T-cell (primary cell): ENCODE results near the gene TEKT4. TPM values are rescaled to one million over a fixed set of nuclear protein-coding genes. Genes with fewer than 3 reads are reported as not detected.
"Not testable (repeated sequence)": the region's sequence is repeated elsewhere in the genome, so short reads cannot be mapped to it uniquely, and the experiment has no call there.

Source experiments
- ATAC-seq, 4 experiments: fragments of 200-7000 bp in 3 of 4; fragments of 150-1000 bp in 1 of 4; cut with Tn5 transposase; replicated peaks in 1 of 4; 1 replicate in 3 of 4; 2 replicates in 1 of 4; pipeline ENCODE4 v1.10.0; 2021; ENCODE audit warnings: moderate library complexity in 3 of 4, mild to moderate bottlenecking in 2 of 4, moderate number of reproducible peaks in 1 of 4
- CTCF ChIA-PET, 2 donors: fragments of 300-600 bp; sonication (Branson Sonifier 250); formaldehyde crosslinking; loops; one replicate each; lab custom pipeline; 2022; ENCODE audit warnings: antibody characterized with exemption in 2 of 2; lab: Charles Lee
- POLR2A ChIA-PET, 2 donors: fragments of 300-600 bp; sonication (Branson Sonifier 250); formaldehyde crosslinking; loops; one replicate each; lab custom pipeline; 2022; ENCODE audit warnings: antibody characterized with exemption in 2 of 2; lab: Charles Lee
- DNase-seq, 35 experiments: peaks; one replicate each; pipeline versions ENCODE4 v3.0.0 to v3.0.0-alpha.2; 2013 to 2023
- H3K27ac ChIP-seq: one replicate; pipeline ENCODE4 v1.5.1; 2013; ENCODE audit warnings: low read length
- H3K27me3 ChIP-seq, 2 experiments: replicated peaks in 1 of 2; 1 replicate in 1 of 2; 2 replicates in 1 of 2; pipeline versions ENCODE4 v1.6.1 to v1.7.0; 2013; ENCODE audit warnings: low read length in 1 of 2, mixed read lengths in 1 of 2; ENCODE audit not compliant: control insufficient read depth in 2 of 2, insufficient read depth in 2 of 2; ENCODE audit errors: extremely low read depth in 1 of 2
- H3K36me3 ChIP-seq, 2 donors: 1 replicate in 1 of 2; 2 replicates in 1 of 2; pipeline versions ENCODE4 v1.6.1 to v1.7.0; 2013; ENCODE audit warnings: low read length in 1 of 2; ENCODE audit not compliant: control insufficient read depth in 2 of 2, insufficient read depth in 1 of 2; ENCODE audit errors: extremely low read depth in 1 of 2
- H3K4me1 ChIP-seq, 2 experiments: 1 replicate in 1 of 2; 2 replicates in 1 of 2; pipeline versions ENCODE4 v1.6.1 to v1.7.0; 2013; ENCODE audit warnings: low read length in 2 of 2, mixed read lengths in 1 of 2; ENCODE audit not compliant: insufficient read depth in 2 of 2, control insufficient read depth in 1 of 2; ENCODE audit errors: extremely low read depth in 1 of 2
- H3K4me3 ChIP-seq, 2 donors: 1 replicate in 1 of 2; 2 replicates in 1 of 2; pipeline versions ENCODE4 v1.5.1 to v1.7.0; 2013; ENCODE audit warnings: mild to moderate bottlenecking in 2 of 2, low read length in 1 of 2, moderate library complexity in 1 of 2; ENCODE audit not compliant: control insufficient read depth in 1 of 2; ENCODE audit errors: extremely low read depth in 1 of 2
- H3K9me3 ChIP-seq: 2 replicates; pipeline ENCODE4 v1.7.0; 2013
- H3K27ac Mint-ChIP-seq, 2 donors: one replicate each; pipeline ENCODE4 v1.8.0; 2020 to 2021; ENCODE audit warnings: mild to moderate bottlenecking in 2 of 2, mixed read lengths in 2 of 2
- H3K27me3 Mint-ChIP-seq, 2 donors: one replicate each; pipeline ENCODE4 v1.8.0; 2021 to 2022; ENCODE audit warnings: mixed read lengths in 2 of 2
- H3K36me3 Mint-ChIP-seq: one replicate; pipeline ENCODE4 v1.8.0; 2021; ENCODE audit warnings: mixed read lengths
- H3K4me1 Mint-ChIP-seq, 3 donors: one replicate each; pipeline ENCODE4 v1.8.0; 2020 to 2022; ENCODE audit warnings: mixed read lengths in 3 of 3, mild to moderate bottlenecking in 1 of 3
- H3K4me3 Mint-ChIP-seq, 3 donors: one replicate each; pipeline ENCODE4 v1.8.0; 2020 to 2022; ENCODE audit warnings: mild to moderate bottlenecking in 3 of 3, mixed read lengths in 3 of 3, moderate library complexity in 3 of 3
- H3K9me3 Mint-ChIP-seq, 3 donors: one replicate each; pipeline ENCODE4 v1.8.0; 2020 to 2022; ENCODE audit warnings: mixed read lengths in 3 of 3
- WGBS: methylation state at CpG from one replicate; pipeline ENCODE4 v1.1.5; 2013; ENCODE audit warnings: missing lambda C conversion rate; ENCODE audit not compliant: insufficient coverage; 5-methylcytosine and 5-hydroxymethylcytosine counted together
- total RNA-seq, 35 experiments: library from RNA in 6 of 35; stranded (reverse) in 6 of 35; fragments of 120-200 nt in 1 of 35; gene quantifications; one replicate each; pipeline versions ENCODE4 v1.2.1 to v1.2.4 and lab custom pipeline; 2013 to 2026

TEKT4 gene, protein sequence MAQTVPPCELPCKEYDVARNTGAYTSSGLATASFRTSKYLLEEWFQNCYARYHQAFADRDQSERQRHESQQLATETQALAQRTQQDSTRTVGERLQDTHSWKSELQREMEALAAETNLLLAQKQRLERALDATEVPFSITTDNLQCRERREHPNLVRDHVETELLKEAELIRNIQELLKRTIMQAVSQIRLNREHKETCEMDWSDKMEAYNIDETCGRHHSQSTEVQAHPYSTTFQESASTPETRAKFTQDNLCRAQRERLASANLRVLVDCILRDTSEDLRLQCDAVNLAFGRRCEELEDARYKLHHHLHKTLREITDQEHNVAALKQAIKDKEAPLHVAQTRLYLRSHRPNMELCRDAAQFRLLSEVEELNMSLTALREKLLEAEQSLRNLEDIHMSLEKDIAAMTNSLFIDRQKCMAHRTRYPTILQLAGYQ
- total RNA-seq, result not detected
- not detected for total RNA-seq (2013)
- 0 to 0.12 (median 0) reads per million in 29 experiments for total RNA-seq (lab: John Stamatoyannopoulos, UW)

DNA sequence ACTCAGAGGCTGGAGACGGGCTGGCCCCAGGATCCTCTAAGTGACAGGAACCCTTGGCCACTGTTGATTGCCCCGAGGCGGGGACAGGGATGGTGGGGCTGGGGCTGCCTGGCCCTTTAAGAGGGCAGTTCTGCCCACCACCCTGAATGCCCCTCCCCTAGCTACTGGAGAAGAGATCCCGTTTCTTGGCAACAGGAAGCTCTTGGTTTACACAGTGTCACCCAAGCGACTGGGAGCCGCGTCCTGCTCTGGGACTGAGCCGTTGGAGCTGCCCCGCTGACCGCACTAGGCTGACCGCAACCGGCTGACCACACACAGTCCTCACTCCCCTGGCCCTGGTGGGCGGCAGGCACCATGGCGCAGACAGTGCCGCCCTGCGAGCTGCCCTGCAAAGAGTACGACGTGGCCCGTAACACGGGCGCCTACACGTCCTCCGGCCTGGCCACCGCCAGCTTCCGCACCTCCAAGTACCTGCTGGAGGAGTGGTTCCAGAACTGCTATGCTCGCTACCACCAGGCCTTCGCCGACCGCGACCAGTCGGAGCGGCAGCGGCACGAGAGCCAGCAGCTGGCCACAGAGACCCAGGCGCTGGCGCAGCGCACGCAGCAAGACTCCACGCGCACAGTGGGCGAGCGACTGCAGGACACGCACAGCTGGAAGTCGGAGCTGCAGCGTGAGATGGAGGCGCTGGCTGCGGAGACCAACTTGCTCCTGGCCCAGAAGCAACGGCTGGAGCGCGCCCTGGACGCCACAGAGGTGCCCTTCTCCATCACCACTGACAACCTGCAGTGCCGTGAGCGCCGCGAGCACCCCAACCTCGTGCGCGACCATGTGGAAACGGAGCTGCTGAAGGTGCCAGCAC lies at the start of gene TEKT4:
Gene TEKT4 (plus strand): TSS at position 205 of the 862 bp plus-strand sequence. CDS start 150 bp downstream, at position 355.
- Histone ChIP-seq H3K36me3 (no peaks in the 10 kb centered on the region), H3K4me3 (no peak within 1 kb of the TSS), H3K9me3 (no peaks in the 10 kb centered on the region), H3K27me3 (peaks cover 0 to 41% of the 10 kb centered on the region in 2 experiments), H3K27ac (no peak within 1 kb of the TSS), H3K4me1 (peaks cover 0 to 7% of the 10 kb centered on the region in 2 experiments)
- 42% methylated on average over 54 of the region's 59 CpGs for WGBS
- Mint-ChIP-seq H3K36me3 (no peaks in the 10 kb centered on the region), H3K4me1 (no peaks in the 10 kb centered on the region), H3K9me3 (no peaks in the 10 kb centered on the region), H3K4me3 (no peak within 1 kb of the TSS), H3K27ac (no peak within 1 kb of the TSS), H3K27me3 (peaks cover 11 to 12% of the 10 kb centered on the region in 2 donors)
- CTCF ChIA-PET, result no interaction called here
- POLR2A ChIA-PET, result no interaction called here
- ATAC-seq (no peak), DNase-seq (no peak)

DNA sequence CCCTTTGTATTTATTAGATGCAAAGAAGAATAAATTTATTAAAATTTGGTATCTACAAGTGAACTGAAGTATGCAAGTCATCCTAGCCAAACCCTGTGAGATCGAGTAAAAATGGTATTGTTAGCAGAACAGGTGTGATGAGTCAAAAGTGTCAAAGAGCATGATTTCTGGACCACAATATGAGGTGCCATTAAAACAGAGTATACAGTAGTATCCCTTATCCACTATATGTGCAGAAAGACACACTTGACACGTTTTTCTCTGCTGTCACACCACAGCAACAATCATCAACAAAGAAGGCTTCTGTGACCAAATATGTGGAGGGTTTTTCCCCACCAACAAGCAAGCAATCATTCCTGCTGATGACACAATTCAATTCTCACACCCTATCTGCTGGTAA lies 32.0 kb upstream of the TEKT4 start:
- H3K4me1 Mint-ChIP-seq, H3K27ac ChIP-seq, H3K9me3 Mint-ChIP-seq, H3K4me3 ChIP-seq, H3K4me1 ChIP-seq, ATAC-seq, CTCF ChIA-PET, H3K27ac Mint-ChIP-seq, H3K36me3 ChIP-seq, H3K9me3 ChIP-seq, DNase-seq, H3K27me3 ChIP-seq, POLR2A ChIA-PET, H3K4me3 Mint-ChIP-seq, H3K36me3 Mint-ChIP-seq: not testable (repeated sequence)
- WGBS, result no CpG with 5 or more reads among the region's 2 CpGs
- peaks cover 2 to 13% of the 10 kb centered on the region in 2 donors for H3K27me3 Mint-ChIP-seq

DNA sequence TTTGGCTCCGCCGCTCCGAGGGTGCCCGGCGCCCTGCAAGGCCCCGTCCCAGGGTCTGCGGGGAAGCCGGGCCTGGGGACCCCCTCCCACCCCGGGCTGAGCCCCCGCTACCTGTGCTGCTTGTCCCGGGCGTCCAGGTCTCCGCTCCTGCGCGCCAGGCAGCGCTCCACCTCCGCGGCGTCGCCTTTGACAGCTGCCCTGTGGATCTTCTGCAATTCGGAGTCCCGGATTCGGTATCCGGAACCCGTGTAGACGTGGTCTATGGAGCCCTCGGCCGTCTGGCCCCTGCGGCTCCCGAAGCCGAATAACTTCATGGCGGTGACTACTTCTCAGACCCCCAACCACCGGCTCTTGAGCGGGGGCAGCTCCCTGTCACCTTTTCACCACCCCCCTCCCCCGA lies 14.4 kb upstream of the TEKT4 start:
- H3K27ac ChIP-seq, POLR2A ChIA-PET, H3K36me3 Mint-ChIP-seq, H3K9me3 ChIP-seq, H3K4me1 Mint-ChIP-seq, DNase-seq, H3K4me3 ChIP-seq, H3K4me1 ChIP-seq, CTCF ChIA-PET, H3K27ac Mint-ChIP-seq, H3K9me3 Mint-ChIP-seq, H3K36me3 ChIP-seq, ATAC-seq: not testable (repeated sequence)
- peaks cover 2 to 23% of the 10 kb centered on the region in 2 experiments for H3K27me3 ChIP-seq
- Mint-ChIP-seq H3K4me3 (peak overlapping the region in 1 of 3 donors; percentile 29), H3K27me3 (peaks cover 14 to 33% of the 10 kb centered on the region in 2 donors)
- WGBS, result 8% methylated on average over 35 of the region's 35 CpGs

DNA sequence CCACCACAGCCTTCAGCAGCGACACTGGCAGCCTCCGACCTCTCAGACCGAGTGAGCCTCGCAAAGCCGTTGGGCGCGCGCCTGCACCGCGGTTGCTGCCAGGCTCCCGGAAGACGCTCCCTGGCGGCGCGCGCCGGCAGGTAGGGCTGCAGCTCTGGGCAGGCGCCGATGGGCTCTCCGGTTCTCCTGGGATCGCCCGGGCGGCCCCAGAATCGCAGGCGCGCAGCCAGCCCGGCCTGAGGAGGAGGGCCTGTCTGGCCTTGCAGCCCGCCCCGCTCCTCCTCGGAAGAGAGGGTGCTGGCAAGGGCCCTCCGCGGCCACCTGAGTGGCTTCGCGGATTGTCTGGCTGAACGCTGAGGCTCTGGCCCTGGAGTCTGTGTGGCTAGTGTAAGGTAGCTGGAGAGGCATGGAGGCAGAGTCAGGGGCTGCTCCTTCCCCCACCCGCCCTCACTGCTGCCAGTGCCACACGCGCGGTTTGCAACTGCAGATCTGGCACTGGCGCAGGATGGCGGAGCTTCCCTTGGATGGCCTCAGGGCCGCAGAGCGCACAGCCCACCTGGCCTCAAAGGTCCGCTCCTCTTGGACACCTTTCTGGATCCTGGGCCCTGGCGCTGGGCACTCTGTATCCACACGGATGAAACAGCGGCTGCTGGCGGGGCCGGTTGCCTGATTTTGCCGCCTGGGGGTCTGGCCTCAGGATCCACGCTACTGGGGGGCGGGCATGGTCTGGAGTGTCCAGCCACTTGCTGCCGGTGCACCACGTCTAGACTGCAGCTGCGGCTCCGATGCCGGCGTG lies 13.7 kb upstream of the TEKT4 start:
- Mint-ChIP-seq H3K27me3 (peaks cover 21 to 40% of the 10 kb centered on the region in 2 donors), H3K4me3 (peak overlapping the region in 1 of 3 donors; percentile 29)
- H3K4me3 ChIP-seq, H3K4me1 Mint-ChIP-seq, H3K4me1 ChIP-seq, H3K36me3 Mint-ChIP-seq, H3K36me3 ChIP-seq, H3K27ac ChIP-seq, CTCF ChIA-PET, DNase-seq, H3K9me3 Mint-ChIP-seq, H3K9me3 ChIP-seq, ATAC-seq, POLR2A ChIA-PET, H3K27ac Mint-ChIP-seq: not testable (repeated sequence)
- H3K27me3 ChIP-seq, result peaks cover 2 to 29% of the 10 kb centered on the region in 2 experiments
- WGBS, result 6% methylated on average over 44 of the region's 58 CpGs

DNA sequence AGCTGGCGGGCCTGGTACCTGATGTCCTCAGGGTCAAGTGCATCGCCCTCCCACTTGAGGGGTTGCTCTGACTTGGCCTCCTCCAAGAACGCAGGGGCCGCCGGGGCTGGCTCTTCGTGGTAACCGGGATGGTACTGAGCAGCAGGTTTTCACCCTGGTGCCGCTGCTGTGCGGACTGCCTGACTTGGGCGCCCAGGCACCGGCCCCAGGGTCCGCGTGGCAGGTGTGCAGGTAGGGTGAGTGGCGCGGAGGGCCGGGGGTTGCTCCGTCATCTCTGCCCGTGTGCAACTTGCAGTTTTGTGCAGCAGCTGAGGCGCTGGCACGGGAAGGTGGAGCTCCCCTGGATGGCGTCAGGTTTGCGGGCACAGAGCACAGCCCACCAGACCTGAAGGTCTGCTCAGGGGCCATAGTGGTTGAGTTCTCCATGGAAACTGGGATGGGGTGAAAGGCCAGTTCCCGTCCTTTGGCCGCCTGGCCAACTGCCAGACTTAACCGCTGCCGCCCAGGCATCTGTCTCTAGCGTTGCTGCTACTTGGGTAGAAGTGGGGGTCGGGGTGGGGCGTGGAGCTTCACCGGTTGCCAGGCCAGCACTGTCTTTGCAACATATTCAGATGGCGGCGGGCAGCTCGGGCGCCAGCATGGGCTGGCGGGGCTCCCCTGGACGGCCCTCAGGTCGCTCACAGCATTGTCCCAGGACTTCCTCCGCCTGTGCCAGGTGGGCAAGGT lies 12.9 kb upstream of the TEKT4 start:
- H3K27me3 ChIP-seq, result peaks cover 2 to 32% of the 10 kb centered on the region in 2 experiments
- POLR2A ChIA-PET, ATAC-seq, H3K9me3 ChIP-seq, DNase-seq, CTCF ChIA-PET, H3K36me3 Mint-ChIP-seq, H3K36me3 ChIP-seq, H3K4me1 Mint-ChIP-seq, H3K4me3 Mint-ChIP-seq, H3K9me3 Mint-ChIP-seq, H3K4me1 ChIP-seq, H3K27ac ChIP-seq, H3K27ac Mint-ChIP-seq, H3K4me3 ChIP-seq: not testable (repeated sequence)
- H3K27me3 Mint-ChIP-seq, result peaks cover 21 to 45% of the 10 kb centered on the region in 2 donors
- WGBS, result 26% methylated on average over 25 of the region's 38 CpGs
